T1000 (cell line): ENCODE results near the gene ETFBKMT.
"Not testable (repeated sequence)": the region's sequence is repeated elsewhere in the genome, so short reads cannot be mapped to it uniquely, and the experiment has no call there.

Experiments
- DNase-seq: peaks from one replicate; lab custom pipeline; 2025; ENCODE audit warnings: mixed read lengths; lab: John Stamatoyannopoulos, UW

The ETFBKMT gene

GRCh38 chr12:31655792-31656191, 3.7 kb upstream of the ETFBKMT start:
- DNase-seq, result no peak

GRCh38 chr12:31658471-31659086, 909 bp upstream of the ETFBKMT start:
- no peak for DNase-seq

- no peak for DNase-seq
Observed at GRCh38 chr12:31662176-31662849, 2.8 kb downstream of the ETFBKMT start.

GRCh38 chr12:31663576-31663975, 4.1 kb downstream of the ETFBKMT start:
- DNase-seq, result no peak

GRCh38 chr12:31664038-31664437, 4.5 kb downstream of the ETFBKMT start:
- DNase-seq, result no peak

GRCh38 chr12:31669020-31669419, 9.5 kb downstream of the ETFBKMT start:
- DNase-seq, result no peak

GRCh38 chr12:31669582-31669981, 10.1 kb downstream of the ETFBKMT start:
- not testable (repeated sequence) for DNase-seq

- DNase-seq, result no peak
Observed at GRCh38 chr12:31672521-31672920, 13.0 kb downstream of the ETFBKMT start.

- peak; percentile 40 for DNase-seq
Observed at GRCh38 chr12:31682136-31682962, 22.9 kb downstream of the ETFBKMT start.

GRCh38 chr12:31685801-31686200, 26.3 kb downstream of the ETFBKMT start:
- no peak for DNase-seq

- no peak for DNase-seq
Observed at GRCh38 chr12:31687101-31687527, 27.6 kb downstream of the ETFBKMT start.

GRCh38 chr12:31689921-31690320, 30.4 kb downstream of the ETFBKMT start:
- not testable (repeated sequence) for DNase-seq

- DNase-seq, result no peak
Observed at GRCh38 chr12:31702047-31702446, 42.6 kb downstream of the ETFBKMT start.

- DNase-seq, result no peak
Observed at GRCh38 chr12:31705621-31706020, 46.1 kb downstream of the ETFBKMT start.

GRCh38 chr12:31708118-31708517, 48.6 kb downstream of the ETFBKMT start:
- DNase-seq, result not testable (repeated sequence)

- DNase-seq, result no peak
Observed at GRCh38 chr12:31710021-31710818, 50.7 kb downstream of the ETFBKMT start.

GRCh38 chr12:31712877-31713276, 53.4 kb downstream of the ETFBKMT start:
- DNase-seq, result no peak

GRCh38 chr12:31714406-31715271, 55.2 kb downstream of the ETFBKMT start:
- no peak for DNase-seq

GRCh38 chr12:31715283-31715825, 55.9 kb downstream of the ETFBKMT start:
- DNase-seq, result no peak

- not testable (repeated sequence) for DNase-seq
Observed at GRCh38 chr12:31716998-31717397, 57.5 kb downstream of the ETFBKMT start.
